BE2C (cell line): ENCODE data around the gene PPP6R1.
A peak's percentile ranks its signal among the peaks of the same experiment; 100 is the strongest.

Experiments
- DNase-seq: peaks from one replicate; pipeline ENCODE4 v3.0.0-alpha.2; 2020
- H3K27me3 ChIP-seq: fragments of 250-450 bp; sonication (Bioruptor Pico); 2 replicates; pipeline ENCODE4 v1.5.1; 2020; ENCODE audit warnings: mild to moderate bottlenecking
- H3K36me3 ChIP-seq: fragments of 250-450 bp; sonication (Bioruptor Pico); 2 replicates; pipeline ENCODE4 v1.5.1; 2020; ENCODE audit warnings: mild to moderate bottlenecking
- H3K4me1 ChIP-seq: fragments of 250-450 bp; sonication (Bioruptor Pico); 2 replicates; pipeline ENCODE4 v1.5.1; 2020
- H3K4me3 ChIP-seq: 2 replicates; pipeline ENCODE4 v1.5.1; 2011; ENCODE audit warnings: low read depth, low read length
- H3K9me3 ChIP-seq: fragments of 250-450 bp; sonication (Bioruptor Pico); 2 replicates; pipeline ENCODE4 v1.5.1; 2020
- TF ChIP-seq, protein P1 (sequence below): IDR thresholded peaks from 2 replicates; pipeline ENCODE4 v1.5.1; 2012; ENCODE audit warnings: mild to moderate bottlenecking, low read depth, low read length

PPP6R1 gene

DNA sequence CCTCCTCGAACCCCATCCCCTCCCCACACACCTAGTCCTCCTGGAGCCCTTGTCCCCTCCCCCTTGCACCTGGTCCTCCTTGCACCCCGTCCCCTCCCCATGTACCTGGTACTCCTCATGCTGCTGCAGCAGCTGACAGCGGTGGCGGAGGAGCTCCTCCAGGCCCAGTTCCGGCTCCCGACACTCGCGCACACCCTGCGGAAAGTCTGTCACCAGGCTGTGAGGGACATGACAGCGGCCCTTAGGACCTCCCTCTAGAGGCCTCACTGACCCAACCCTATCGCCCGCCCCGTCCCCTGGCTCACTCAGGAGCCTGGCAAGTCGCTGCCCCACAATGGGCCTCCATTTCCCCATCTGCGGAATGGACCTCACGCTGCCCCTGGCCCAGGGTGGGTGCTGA lies 6.4 kb upstream of the PPP6R1 start:
- no peaks in the 10 kb centered on the region for H3K36me3 ChIP-seq
- H3K4me1 ChIP-seq = no peaks in the 10 kb centered on the region
- no peaks in the 10 kb centered on the region for H3K27me3 ChIP-seq
- no peak overlapping the region for H3K4me3 ChIP-seq
- H3K9me3 ChIP-seq = no peaks in the 10 kb centered on the region
- no peak for DNase-seq
- TF ChIP-seq, protein P1, sequence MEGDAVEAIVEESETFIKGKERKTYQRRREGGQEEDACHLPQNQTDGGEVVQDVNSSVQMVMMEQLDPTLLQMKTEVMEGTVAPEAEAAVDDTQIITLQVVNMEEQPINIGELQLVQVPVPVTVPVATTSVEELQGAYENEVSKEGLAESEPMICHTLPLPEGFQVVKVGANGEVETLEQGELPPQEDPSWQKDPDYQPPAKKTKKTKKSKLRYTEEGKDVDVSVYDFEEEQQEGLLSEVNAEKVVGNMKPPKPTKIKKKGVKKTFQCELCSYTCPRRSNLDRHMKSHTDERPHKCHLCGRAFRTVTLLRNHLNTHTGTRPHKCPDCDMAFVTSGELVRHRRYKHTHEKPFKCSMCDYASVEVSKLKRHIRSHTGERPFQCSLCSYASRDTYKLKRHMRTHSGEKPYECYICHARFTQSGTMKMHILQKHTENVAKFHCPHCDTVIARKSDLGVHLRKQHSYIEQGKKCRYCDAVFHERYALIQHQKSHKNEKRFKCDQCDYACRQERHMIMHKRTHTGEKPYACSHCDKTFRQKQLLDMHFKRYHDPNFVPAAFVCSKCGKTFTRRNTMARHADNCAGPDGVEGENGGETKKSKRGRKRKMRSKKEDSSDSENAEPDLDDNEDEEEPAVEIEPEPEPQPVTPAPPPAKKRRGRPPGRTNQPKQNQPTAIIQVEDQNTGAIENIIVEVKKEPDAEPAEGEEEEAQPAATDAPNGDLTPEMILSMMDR = no peak

DNA sequence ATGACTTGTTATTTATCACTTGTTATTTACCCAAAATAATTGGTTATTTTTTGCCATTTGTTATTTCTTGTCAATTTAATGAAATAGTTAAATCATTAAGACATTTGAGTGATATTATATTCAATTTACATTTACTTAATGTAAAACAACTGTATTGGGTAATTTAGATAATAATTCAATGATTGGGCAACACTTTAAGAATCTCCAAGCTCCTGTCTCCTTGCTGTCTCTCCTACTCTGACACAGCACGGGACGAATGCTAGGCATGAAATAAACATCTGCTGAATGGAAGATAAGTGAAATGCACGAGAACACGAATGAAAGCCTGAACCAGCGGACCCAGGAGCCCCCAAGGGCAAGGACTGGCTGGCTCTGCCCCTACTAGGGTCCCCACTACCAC lies 5.7 kb upstream of the PPP6R1 start:
- no peak for DNase-seq
- no peaks in the 10 kb centered on the region for H3K4me1 ChIP-seq
- no peaks in the 10 kb centered on the region for H3K27me3 ChIP-seq
- TF ChIP-seq, protein P1 = no peak
- H3K9me3 ChIP-seq = no peaks in the 10 kb centered on the region
- no peak overlapping the region for H3K4me3 ChIP-seq
- no peaks in the 10 kb centered on the region for H3K36me3 ChIP-seq

DNA sequence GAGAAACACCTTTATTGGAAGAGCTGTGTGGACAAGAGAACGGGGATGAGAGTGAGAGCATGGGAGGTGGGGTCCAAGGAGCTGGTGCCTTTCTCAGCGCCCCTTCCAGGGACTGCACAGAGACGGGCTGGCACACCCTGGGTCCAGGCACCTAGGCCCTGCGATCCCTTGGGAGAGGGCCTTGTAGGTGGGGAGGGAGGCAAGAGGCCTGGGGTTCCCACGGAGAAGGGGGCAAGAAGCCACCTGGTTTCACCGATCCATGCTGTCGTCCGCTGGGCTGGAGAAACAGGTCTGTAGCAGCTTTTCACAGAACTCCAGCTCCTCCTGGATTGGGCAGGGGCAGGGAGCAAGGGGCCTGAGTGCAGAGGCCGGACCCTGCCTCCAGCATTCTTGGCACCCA lies 3.5 kb upstream of the PPP6R1 start:
- DNase-seq = no peak
- TF ChIP-seq, protein P1 = no peak
- H3K9me3 ChIP-seq = no peaks in the 10 kb centered on the region

DNA sequence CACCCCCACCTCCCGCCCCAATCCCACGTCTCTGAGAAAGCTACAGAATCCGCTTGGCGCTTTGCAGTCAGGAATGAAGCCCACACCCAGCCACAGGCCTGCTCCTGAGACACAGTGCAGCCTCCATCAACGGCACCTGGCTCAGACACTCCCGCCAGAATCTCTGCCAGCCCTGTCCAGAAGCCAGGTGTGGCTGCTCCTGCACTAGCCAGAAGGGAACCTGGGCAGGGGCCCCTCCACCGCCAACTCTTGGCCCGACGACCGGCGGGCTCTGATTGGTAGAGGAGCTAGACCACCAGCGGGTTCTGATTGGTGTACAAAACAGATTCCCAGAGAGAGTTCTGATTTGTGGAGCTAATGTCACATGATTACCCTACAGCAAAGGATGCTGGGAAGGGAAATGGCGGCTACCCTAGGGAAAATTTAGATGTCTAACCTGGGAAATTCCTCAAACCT lies 2.9 kb upstream of the PPP6R1 start:
- no peak overlapping the region for H3K4me3 ChIP-seq
- TF ChIP-seq, protein P1 = no peak
- no peak for DNase-seq

More for the DNA sequence above, 3.5 kb upstream of the PPP6R1 start:
- no peaks in the 10 kb centered on the region for H3K4me1 ChIP-seq
- H3K36me3 ChIP-seq = no peaks in the 10 kb centered on the region
- no peak overlapping the region for H3K4me3 ChIP-seq
- H3K27me3 ChIP-seq = no peaks in the 10 kb centered on the region

DNA sequence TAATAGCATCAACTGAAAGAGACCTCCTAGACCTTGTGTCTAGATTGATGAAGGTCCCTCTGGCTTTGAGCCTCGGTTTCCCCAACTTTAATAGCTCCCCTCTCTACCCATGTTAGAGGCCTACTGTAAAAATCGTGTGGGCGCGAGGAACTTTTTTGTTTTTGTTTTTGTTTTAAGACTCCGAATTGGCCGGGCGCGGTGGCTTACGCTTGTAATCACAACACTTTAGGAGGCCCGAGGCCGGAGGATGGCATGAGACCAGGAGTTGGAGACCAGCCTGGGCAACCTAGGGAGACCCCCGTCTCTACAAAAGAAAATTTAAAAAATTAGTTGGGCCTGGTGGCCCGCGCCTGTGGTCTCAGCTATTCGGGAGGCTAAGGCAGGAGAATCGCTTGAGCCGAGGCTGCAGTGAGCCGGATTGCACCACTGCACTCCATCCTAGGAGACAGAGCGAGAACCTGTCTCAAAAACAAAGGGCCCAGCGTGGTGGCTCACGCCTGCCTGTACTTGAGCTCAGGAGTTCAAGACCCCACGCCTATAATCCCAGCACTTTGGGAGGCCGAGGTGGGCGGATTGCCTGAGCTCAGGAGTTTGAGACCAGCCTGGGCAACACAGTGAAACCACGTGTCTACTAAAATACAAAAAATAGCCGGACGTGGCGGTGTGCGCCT lies 858 bp upstream of the PPP6R1 start:
- no peaks in the 10 kb centered on the region for H3K27me3 ChIP-seq
- 0 out of 2 replicates have a peak, but pooled peaks cover 2% of the 10 kb centered on the region for H3K36me3 ChIP-seq
- no peak for DNase-seq
- no peaks in the 10 kb centered on the region for H3K9me3 ChIP-seq
- TF ChIP-seq, protein P1 = no peak
- peak overlapping the region; percentile 93 for H3K4me3 ChIP-seq
- peaks cover 4% of the 10 kb centered on the region; the same call in 1 of the 2 replicates for H3K4me1 ChIP-seq

More for the DNA sequence above, 2.9 kb upstream of the PPP6R1 start:
- Histone ChIP-seq H3K27me3 (no peaks in the 10 kb centered on the region), H3K36me3 (no peaks in the 10 kb centered on the region), H3K4me1 (no peaks in the 10 kb centered on the region), H3K9me3 (no peaks in the 10 kb centered on the region)

DNA sequence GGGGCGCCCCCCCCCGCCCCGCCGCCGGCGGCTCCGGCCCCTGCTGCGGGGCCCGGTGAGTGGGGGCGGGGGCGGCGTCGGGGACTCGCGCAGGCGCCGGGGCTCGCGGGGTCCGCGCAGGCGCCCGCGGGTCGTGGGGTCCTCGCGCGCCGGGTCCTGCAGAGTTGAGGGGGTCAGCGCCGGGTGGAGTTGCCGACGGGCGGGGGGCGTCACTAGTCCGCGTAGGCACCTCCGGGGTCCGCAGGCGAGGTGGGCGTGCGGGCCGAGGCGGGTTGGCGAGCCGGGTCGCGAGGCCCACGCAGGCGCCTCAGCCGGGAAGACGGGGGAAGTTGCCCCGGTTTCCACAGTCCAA lies 365 bp downstream of the PPP6R1 start:
- TF ChIP-seq, protein P1 = no peak
- Histone ChIP-seq H3K4me1 (peaks cover 4% of the 10 kb centered on the region; the same call in 1 of the 2 replicates), H3K4me3 (peak overlapping the region; percentile 93), H3K9me3 (no peaks in the 10 kb centered on the region), H3K36me3 (peaks cover 2% of the 10 kb centered on the region; the same call in 1 of the 2 replicates), H3K27me3 (no peaks in the 10 kb centered on the region)
- no peak for DNase-seq
